B cell (primary cell): ENCODE data around the gene ARFGEF2.

Source experiments
- EZH2 ChIP-seq: IDR thresholded peaks from 2 replicates; pipeline ENCODE4 v1.6.1; 2012; ENCODE audit warnings: borderline replicate concordance, low read depth, mild to moderate bottlenecking, moderate library complexity, low read length; ENCODE audit not compliant: insufficient read depth, poor library complexity, severe bottlenecking
- TF ChIP-seq, protein P1 (sequence below): fragments of 200-600 bp; IDR thresholded peaks from one replicate; pipeline ENCODE4 v1.8.0; 2022; ENCODE audit warnings: antibody characterized with exemption, mild to moderate bottlenecking

DNA sequence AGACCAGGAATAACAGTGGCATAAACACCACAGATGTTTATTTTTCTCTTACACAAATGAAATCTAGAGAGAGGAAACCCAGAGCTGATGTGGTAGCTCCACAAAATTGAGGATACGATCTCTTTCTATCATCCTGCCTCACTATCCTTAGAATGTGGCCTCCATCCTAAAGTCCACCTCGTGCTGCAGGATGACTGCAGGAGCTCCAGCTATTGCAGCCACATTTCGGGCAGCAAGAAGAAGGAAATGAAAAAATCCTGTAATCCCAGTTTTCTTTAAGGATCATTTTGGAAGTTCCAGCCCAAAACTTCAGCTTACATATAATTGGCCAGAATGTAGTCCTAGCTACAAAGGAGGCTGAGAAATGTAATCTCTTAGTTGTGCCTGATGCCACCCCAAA is 41.2 kb upstream of the ARFGEF2 start:
- no peak for TF ChIP-seq EZH2
- TF ChIP-seq, protein P1, sequence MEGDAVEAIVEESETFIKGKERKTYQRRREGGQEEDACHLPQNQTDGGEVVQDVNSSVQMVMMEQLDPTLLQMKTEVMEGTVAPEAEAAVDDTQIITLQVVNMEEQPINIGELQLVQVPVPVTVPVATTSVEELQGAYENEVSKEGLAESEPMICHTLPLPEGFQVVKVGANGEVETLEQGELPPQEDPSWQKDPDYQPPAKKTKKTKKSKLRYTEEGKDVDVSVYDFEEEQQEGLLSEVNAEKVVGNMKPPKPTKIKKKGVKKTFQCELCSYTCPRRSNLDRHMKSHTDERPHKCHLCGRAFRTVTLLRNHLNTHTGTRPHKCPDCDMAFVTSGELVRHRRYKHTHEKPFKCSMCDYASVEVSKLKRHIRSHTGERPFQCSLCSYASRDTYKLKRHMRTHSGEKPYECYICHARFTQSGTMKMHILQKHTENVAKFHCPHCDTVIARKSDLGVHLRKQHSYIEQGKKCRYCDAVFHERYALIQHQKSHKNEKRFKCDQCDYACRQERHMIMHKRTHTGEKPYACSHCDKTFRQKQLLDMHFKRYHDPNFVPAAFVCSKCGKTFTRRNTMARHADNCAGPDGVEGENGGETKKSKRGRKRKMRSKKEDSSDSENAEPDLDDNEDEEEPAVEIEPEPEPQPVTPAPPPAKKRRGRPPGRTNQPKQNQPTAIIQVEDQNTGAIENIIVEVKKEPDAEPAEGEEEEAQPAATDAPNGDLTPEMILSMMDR: no peak
